Astrocyte of the cerebellum (primary cell): ENCODE data around the gene AMOT.
A peak's percentile ranks its signal among the peaks of the same experiment; 100 is the strongest.

Source experiments
- DNase-seq: peaks from one replicate; pipeline ENCODE4 v3.0.0-alpha.2; 2011; ENCODE audit warnings: low read depth
- H3K4me3 ChIP-seq: 2 replicates; pipeline ENCODE4 v1.5.1; 2011; ENCODE audit warnings: mild to moderate bottlenecking, low read depth, low read length, moderate library complexity
- in situ Hi-C: cut with HindIII; loops from 2 replicates; pipeline ENCODE4 v1.10.0; 2017; ENCODE audit warnings: low sequenced_read_pairs
- TF ChIP-seq, protein P1 (sequence below): IDR thresholded peaks from 2 replicates; pipeline ENCODE4 v1.5.1; 2012; ENCODE audit warnings: low read length, low read depth, moderate library complexity, mild to moderate bottlenecking; ENCODE audit errors: missing control alignments

The AMOT gene

DNA sequence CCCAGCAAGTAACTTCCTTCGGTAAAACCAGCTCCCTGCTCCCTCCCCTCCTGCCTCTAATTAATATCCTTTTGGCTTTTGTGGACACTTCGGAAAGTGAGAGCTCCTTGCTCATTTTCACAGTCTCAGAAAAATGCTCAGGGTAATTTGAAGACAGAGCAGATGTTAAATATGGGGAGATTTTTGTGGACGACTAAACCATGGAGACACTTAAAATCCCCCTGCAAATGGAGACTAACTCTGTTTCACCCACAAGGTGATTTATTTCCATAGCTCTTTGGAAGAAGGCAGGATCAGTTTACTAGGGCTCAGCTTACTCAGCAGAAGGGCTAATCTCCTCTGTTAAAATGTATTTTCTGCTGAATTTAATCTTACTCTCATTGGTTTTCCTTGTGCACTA, 12.2 kb upstream of the AMOT start:
- no peak for DNase-seq
- TF ChIP-seq, protein P1, sequence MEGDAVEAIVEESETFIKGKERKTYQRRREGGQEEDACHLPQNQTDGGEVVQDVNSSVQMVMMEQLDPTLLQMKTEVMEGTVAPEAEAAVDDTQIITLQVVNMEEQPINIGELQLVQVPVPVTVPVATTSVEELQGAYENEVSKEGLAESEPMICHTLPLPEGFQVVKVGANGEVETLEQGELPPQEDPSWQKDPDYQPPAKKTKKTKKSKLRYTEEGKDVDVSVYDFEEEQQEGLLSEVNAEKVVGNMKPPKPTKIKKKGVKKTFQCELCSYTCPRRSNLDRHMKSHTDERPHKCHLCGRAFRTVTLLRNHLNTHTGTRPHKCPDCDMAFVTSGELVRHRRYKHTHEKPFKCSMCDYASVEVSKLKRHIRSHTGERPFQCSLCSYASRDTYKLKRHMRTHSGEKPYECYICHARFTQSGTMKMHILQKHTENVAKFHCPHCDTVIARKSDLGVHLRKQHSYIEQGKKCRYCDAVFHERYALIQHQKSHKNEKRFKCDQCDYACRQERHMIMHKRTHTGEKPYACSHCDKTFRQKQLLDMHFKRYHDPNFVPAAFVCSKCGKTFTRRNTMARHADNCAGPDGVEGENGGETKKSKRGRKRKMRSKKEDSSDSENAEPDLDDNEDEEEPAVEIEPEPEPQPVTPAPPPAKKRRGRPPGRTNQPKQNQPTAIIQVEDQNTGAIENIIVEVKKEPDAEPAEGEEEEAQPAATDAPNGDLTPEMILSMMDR = no peak
- in situ Hi-C loops = no loop called here
- no peak overlapping the region for H3K4me3 ChIP-seq

DNA sequence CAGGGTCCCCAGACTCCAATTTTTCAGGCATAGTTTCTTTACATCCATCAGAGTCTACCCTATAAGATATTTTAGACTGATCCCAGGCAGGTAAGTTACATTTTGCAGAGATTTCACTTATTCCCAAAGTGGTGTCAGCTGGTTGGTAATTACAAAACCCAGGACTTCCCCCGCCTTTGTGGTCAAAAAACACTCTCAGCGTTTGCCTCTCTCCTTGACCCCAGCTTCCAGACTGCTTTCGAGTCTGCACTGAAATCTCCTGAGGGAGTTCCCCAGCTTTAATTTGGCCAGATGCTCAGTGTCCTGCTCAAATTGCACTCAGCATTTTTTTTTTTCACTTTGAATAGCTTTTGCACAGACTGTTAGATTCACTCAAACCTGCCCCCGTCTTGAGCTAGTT, 11.2 kb upstream of the AMOT start:
- in situ Hi-C loops = no loop called here
- TF ChIP-seq, protein P1 = no peak
- peak; percentile 31 for DNase-seq
- H3K4me3 ChIP-seq = no peak overlapping the region

DNA sequence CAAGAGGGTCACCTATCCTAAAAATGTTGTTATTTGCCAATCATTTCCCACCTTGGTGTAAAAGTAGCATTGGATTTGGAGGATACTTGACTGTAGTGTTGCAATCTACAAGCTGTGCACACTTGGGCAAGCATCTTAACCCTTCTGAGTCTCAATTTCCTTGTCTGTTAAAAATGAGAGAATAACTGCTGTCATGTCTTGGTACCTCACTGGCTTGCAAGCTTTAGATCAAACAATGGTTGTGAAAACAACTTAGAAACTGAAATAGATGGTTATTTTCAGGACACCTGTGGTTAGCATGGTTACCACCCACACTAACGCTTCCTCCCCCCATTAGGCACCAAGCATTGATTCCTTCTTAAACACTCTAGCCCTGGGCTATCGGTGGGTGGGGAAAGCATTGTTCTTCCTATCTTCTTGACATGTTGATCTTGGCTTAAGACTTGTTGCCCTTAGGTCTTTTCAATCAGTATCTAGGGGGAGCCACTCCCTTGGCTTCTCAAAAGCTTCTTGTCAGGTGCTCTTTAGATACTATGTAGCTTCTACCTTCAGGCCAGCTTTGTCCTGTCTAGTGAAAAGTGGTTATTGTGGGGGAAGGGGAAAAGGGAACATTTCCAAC, 10.6 kb upstream of the AMOT start:
- DNase-seq = no peak

DNA sequence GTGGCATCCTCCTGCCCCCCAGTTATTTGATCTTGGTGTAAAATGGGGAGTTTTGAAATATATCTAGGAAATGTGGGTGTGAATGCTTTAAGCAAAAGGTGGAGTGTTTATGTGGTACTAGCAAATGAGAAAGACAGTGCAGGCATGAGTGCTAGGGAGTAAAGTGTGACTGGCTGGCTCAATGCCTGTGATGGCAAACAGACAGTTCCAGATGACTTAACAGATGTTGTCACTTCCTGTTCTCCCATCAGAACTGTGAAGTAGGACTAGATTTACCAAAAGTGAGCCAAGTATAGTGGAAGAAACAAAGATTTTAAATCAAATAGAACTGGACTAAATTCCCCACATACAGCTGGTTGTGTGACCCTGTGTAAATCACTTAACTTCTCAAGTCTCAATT, 8.4 kb upstream of the AMOT start:
- in situ Hi-C loops = no loop called here
- TF ChIP-seq, protein P1 = no peak
- DNase-seq = no peak
- no peak overlapping the region for H3K4me3 ChIP-seq

More for the DNA sequence above, 10.6 kb upstream of the AMOT start:
- in situ Hi-C loops = no loop called here
- TF ChIP-seq, protein P1 = no peak
- H3K4me3 ChIP-seq = no peak overlapping the region

DNA sequence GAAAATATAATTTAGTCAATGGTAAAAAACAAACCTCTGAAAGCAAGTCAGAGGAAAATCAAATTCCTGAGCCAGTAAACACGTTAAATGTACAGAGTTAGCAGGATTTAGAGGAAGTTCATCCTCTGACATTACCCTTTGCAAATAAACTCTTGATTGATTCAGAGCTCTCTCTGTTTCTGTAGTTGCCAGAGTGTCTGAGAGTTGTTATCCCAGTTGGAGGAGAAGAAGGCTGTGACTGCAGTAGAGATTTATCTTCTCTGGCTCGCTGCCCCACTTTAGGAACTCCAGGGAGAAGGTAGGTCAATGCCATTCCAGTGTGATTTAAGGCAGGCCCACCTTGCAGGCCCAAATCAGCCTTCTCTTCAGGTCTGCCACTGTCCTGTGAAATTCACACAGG, 6.2 kb upstream of the AMOT start:
- TF ChIP-seq, protein P1 = no peak
- DNase-seq = no peak
- H3K4me3 ChIP-seq = no peak overlapping the region
- in situ Hi-C loops = no loop called here

DNA sequence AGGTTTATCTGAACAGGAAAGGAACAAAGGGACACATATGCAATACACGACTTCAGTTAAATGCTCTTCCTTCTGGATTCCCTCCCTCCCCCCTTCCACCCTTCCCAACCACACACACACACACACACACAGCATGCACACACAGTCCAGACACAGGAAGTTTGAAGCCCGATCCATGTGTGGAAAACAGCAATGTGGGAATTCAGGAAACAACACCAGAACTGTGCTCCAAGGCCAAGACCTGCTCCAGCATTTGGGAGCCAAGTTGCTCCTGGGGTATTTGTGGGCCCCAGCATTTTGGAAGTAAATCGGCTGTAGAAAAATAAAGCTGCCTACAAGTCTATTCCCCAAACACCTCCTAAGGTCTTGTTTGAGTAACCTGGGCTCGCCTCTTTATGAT, 5.6 kb upstream of the AMOT start:
- no peak overlapping the region for H3K4me3 ChIP-seq
- TF ChIP-seq, protein P1 = no peak
- no peak for DNase-seq
- in situ Hi-C loops = no loop called here
